Loucy (cell line): ENCODE measurements around the gene KLHL12.

Experiments
- EZH2phosphoT487 ChIP-seq: fragments of 200-600 bp; IDR thresholded peaks from 2 replicates; pipeline ENCODE4 v1.6.1; 2018; ENCODE audit warnings: antibody characterized with exemption, mild to moderate bottlenecking, moderate library complexity, borderline replicate concordance
- TF ChIP-seq, protein P1 (sequence below): fragments of 200-600 bp; sonication (generic); conservative IDR thresholded peaks from 2 replicates; pipeline ENCODE4 v1.5.1; 2014; ENCODE audit warnings: mild to moderate bottlenecking, antibody characterized with exemption, low read length

DNA sequence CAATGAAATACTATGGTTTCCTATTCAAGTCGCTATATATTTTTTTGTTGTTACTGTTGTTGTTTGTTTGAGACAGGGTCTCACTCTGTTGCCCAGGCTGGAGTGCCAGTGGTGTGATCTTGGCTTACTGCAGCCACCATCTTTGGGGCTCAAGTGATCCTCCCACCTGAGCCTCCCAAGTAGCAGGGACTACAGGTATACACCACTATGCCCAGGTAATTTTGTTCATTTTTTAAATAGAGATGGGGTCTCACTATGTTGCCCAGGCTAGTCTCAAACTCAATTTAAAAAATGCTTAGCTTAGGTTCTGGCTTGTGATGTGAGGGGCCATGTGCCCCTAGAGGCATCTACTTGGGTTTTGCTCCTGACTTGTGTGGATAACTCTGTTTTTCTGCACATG is 47.9 kb downstream of the KLHL12 start:
- TF ChIP-seq, protein P1, sequence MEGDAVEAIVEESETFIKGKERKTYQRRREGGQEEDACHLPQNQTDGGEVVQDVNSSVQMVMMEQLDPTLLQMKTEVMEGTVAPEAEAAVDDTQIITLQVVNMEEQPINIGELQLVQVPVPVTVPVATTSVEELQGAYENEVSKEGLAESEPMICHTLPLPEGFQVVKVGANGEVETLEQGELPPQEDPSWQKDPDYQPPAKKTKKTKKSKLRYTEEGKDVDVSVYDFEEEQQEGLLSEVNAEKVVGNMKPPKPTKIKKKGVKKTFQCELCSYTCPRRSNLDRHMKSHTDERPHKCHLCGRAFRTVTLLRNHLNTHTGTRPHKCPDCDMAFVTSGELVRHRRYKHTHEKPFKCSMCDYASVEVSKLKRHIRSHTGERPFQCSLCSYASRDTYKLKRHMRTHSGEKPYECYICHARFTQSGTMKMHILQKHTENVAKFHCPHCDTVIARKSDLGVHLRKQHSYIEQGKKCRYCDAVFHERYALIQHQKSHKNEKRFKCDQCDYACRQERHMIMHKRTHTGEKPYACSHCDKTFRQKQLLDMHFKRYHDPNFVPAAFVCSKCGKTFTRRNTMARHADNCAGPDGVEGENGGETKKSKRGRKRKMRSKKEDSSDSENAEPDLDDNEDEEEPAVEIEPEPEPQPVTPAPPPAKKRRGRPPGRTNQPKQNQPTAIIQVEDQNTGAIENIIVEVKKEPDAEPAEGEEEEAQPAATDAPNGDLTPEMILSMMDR: no peak
- no peak for TF ChIP-seq EZH2phosphoT487
